OCI-LY1 (cell line): ENCODE results near the gene ZER1.

Source experiments
- H2AFZ ChIP-seq: fragments of 200-600 bp; sonication (generic), shearing (Covaris generic); 2 replicates; pipeline ENCODE4 v1.6.0; 2014; ENCODE audit warnings: antibody characterized with exemption, mild to moderate bottlenecking, low read length
- H3F3A ChIP-seq: fragments of 200-600 bp; sonication (generic), shearing (Covaris generic); 2 replicates; pipeline ENCODE4 v1.6.0; 2014; ENCODE audit warnings: mild to moderate bottlenecking, antibody characterized with exemption, low read length, moderate library complexity; ENCODE audit not compliant: insufficient read depth
- H3K27ac ChIP-seq: fragments of 200-600 bp; sonication (generic); 2 replicates; pipeline ENCODE4 v1.5.1; 2014; ENCODE audit warnings: low read length, mixed run types, mild to moderate bottlenecking, low read depth; ENCODE audit not compliant: poor library complexity, severe bottlenecking
- H3K27me3 ChIP-seq: fragments of 200-600 bp; sonication (generic); 2 replicates; pipeline ENCODE4 v1.6.0; 2014; ENCODE audit warnings: antibody characterized with exemption, mild to moderate bottlenecking, low read length, moderate library complexity; ENCODE audit not compliant: insufficient read depth
- H3K36me3 ChIP-seq: fragments of 200-600 bp; sonication (generic); 2 replicates; pipeline ENCODE4 v1.6.1; 2014; ENCODE audit warnings: mild to moderate bottlenecking, antibody characterized with exemption, low read length, moderate library complexity, mixed read lengths; ENCODE audit not compliant: insufficient read depth
- H3K4me1 ChIP-seq: fragments of 200-600 bp; sonication (generic); 2 replicates; pipeline ENCODE4 v1.5.1; 2014; ENCODE audit warnings: mild to moderate bottlenecking, low read length, moderate library complexity; ENCODE audit not compliant: insufficient read depth, severe bottlenecking
- H3K4me2 ChIP-seq: fragments of 200-600 bp; sonication (generic), shearing (Covaris generic); 2 replicates; pipeline ENCODE4 v1.6.1; 2014; ENCODE audit warnings: low read length
- H3K4me3 ChIP-seq: fragments of 200-600 bp; sonication (generic); 2 replicates; pipeline ENCODE4 v1.5.1; 2014; ENCODE audit warnings: low read length, low read depth, mild to moderate bottlenecking, mixed read lengths; ENCODE audit not compliant: poor library complexity, severe bottlenecking
- H3K79me2 ChIP-seq: fragments of 200-600 bp; shearing (Covaris generic); 2 replicates; pipeline ENCODE4 v1.6.1; 2016; ENCODE audit warnings: mixed run types, low read length, mixed read lengths; ENCODE audit not compliant: insufficient read depth
- H3K9ac ChIP-seq: fragments of 200-600 bp; sonication (generic), shearing (Covaris generic); 2 replicates; pipeline ENCODE4 v1.6.1; 2014; ENCODE audit warnings: mild to moderate bottlenecking, low read length, mixed read lengths
- H3K9me2 ChIP-seq: fragments of 200-600 bp; sonication (generic), shearing (Covaris generic); 2 replicates; pipeline ENCODE4 v1.6.1; 2014; ENCODE audit warnings: low read depth, mild to moderate bottlenecking, low read length, mixed read lengths
- H3K9me3 ChIP-seq: fragments of 200-600 bp; shearing (Covaris generic); 2 replicates; pipeline ENCODE4 v1.6.1; 2014; ENCODE audit warnings: low read length, mixed read lengths
- H4K20me1 ChIP-seq: fragments of 200-600 bp; sonication (generic), shearing (Covaris generic); 2 replicates; pipeline ENCODE4 v1.6.0; 2016; ENCODE audit warnings: mild to moderate bottlenecking, low read length; ENCODE audit not compliant: insufficient read depth
- CTCF ChIP-seq: fragments of 200-600 bp; sonication (generic), shearing (Covaris generic); IDR thresholded peaks from 2 replicates; pipeline ENCODE4 v1.5.1; 2017; ENCODE audit warnings: mild to moderate bottlenecking, antibody characterized with exemption, low read length, moderate library complexity, mixed read lengths
- EZH2 ChIP-seq: fragments of 200-600 bp; sonication (generic), shearing (Covaris generic); IDR thresholded peaks from 2 replicates; pipeline ENCODE4 v1.8.0; 2017; ENCODE audit warnings: borderline replicate concordance, mixed run types, mild to moderate bottlenecking, antibody characterized with exemption, low read length, moderate library complexity, mixed read lengths

Gene ZER1

GRCh38 chr9:128732576-128732975 lies 39.2 kb downstream of the ZER1 start:
- TF ChIP-seq EZH2 (no peak), CTCF (no peak)
- no peak overlapping the region for H3K4me3 ChIP-seq
- H3K27me3 ChIP-seq = no peaks in the 10 kb centered on the region
- no peaks in the 10 kb centered on the region for H3K9me3 ChIP-seq
- no peaks in the 10 kb centered on the region for H3F3A ChIP-seq
- H2AFZ ChIP-seq = no peak overlapping the region
- no peaks in the 10 kb centered on the region for H4K20me1 ChIP-seq
- no peak overlapping the region for H3K9ac ChIP-seq
- no peak overlapping the region for H3K4me2 ChIP-seq
- peaks cover 14% of the 10 kb centered on the region for H3K4me1 ChIP-seq
- H3K27ac ChIP-seq = no peak overlapping the region
- H3K9me2 ChIP-seq = no peaks in the 10 kb centered on the region
- H3K36me3 ChIP-seq = peaks cover 13% of the 10 kb centered on the region; the same call in 1 of the 2 replicates
- H3K79me2 ChIP-seq = no peaks in the 10 kb centered on the region

GRCh38 chr9:128731691-128732090 lies 40.0 kb downstream of the ZER1 start:
- no peaks in the 10 kb centered on the region for H3F3A ChIP-seq

GRCh38 chr9:128731093-128731492 lies 40.6 kb downstream of the ZER1 start:
- H3K27ac ChIP-seq = no peak overlapping the region
- no peaks in the 10 kb centered on the region for H4K20me1 ChIP-seq
- H3K9me2 ChIP-seq = no peaks in the 10 kb centered on the region
- H3F3A ChIP-seq = 0 out of 2 replicates have a peak, but pooled peaks cover under 1% of the 10 kb centered on the region
- no peak overlapping the region for H3K4me2 ChIP-seq
- no peaks in the 10 kb centered on the region for H3K79me2 ChIP-seq
- peaks cover 13% of the 10 kb centered on the region; the same call in 1 of the 2 replicates for H3K36me3 ChIP-seq
- no peaks in the 10 kb centered on the region for H3K9me3 ChIP-seq
- no peak overlapping the region for H2AFZ ChIP-seq
- no peak for TF ChIP-seq CTCF
- TF ChIP-seq EZH2 = no peak
- H3K27me3 ChIP-seq = no peaks in the 10 kb centered on the region
- peaks cover 15% of the 10 kb centered on the region for H3K4me1 ChIP-seq
- H3K4me3 ChIP-seq = no peak overlapping the region
- no peak overlapping the region for H3K9ac ChIP-seq

More at GRCh38 chr9:128731691-128732090, 40.0 kb downstream of the ZER1 start:
- no peaks in the 10 kb centered on the region for H3K27me3 ChIP-seq
- H4K20me1 ChIP-seq = no peaks in the 10 kb centered on the region
- H3K9me3 ChIP-seq = no peaks in the 10 kb centered on the region
- H3K4me2 ChIP-seq = no peak overlapping the region
- H3K4me3 ChIP-seq = no peak overlapping the region
- H3K4me1 ChIP-seq = peaks cover 15% of the 10 kb centered on the region
- no peak overlapping the region for H3K9ac ChIP-seq
- no peak overlapping the region for H3K27ac ChIP-seq
- H3K36me3 ChIP-seq = peaks cover 13% of the 10 kb centered on the region; the same call in 1 of the 2 replicates
- no peak overlapping the region for H2AFZ ChIP-seq
- no peaks in the 10 kb centered on the region for H3K9me2 ChIP-seq
- H3K79me2 ChIP-seq = no peaks in the 10 kb centered on the region
- TF ChIP-seq EZH2 (no peak), CTCF (no peak)
